Kasumi-1 (cell line): ENCODE measurements around the gene SLC46A2.
A peak's percentile ranks its signal among the peaks of the same experiment; 100 is the strongest.

Experiments
- DNase-seq, 2 experiments: peaks; one replicate each; lab custom pipeline; 2025; lab: John Stamatoyannopoulos, UW

The SLC46A2 gene

GRCh38 chr9:112890106-112891081, at the start of gene SLC46A2:
Gene SLC46A2 (minus strand): TSS chr9:112890876. CDS start chr9:112890681, 195 bp downstream.
- DNase-seq = no peak

- no peak for DNase-seq
Observed at GRCh38 chr9:112939418-112939817, 48.7 kb upstream of the SLC46A2 start.

GRCh38 chr9:112933696-112934095, 43.0 kb upstream of the SLC46A2 start:
- DNase-seq = no peak

- no peak for DNase-seq
Observed at GRCh38 chr9:112925058-112925641, 34.5 kb upstream of the SLC46A2 start.

GRCh38 chr9:112921549-112921948, 30.9 kb upstream of the SLC46A2 start:
- peak; percentile 86 to 90 for DNase-seq

- DNase-seq = no peak
Observed at GRCh38 chr9:112917987-112918362, 27.3 kb upstream of the SLC46A2 start.

- no peak for DNase-seq
Observed at GRCh38 chr9:112917047-112917986, 26.6 kb upstream of the SLC46A2 start.

- no peak for DNase-seq
Observed at GRCh38 chr9:112914524-112914923, 23.8 kb upstream of the SLC46A2 start.

- no peak for DNase-seq
Observed at GRCh38 chr9:112913326-112913725, 22.6 kb upstream of the SLC46A2 start.

GRCh38 chr9:112912636-112913035, 22.0 kb upstream of the SLC46A2 start:
- DNase-seq = no peak

GRCh38 chr9:112911736-112912135, 21.1 kb upstream of the SLC46A2 start:
- no peak for DNase-seq

GRCh38 chr9:112905084-112905483, 14.4 kb upstream of the SLC46A2 start:
- DNase-seq = no peak

- DNase-seq = no peak
Observed at GRCh38 chr9:112900901-112901300, 10.2 kb upstream of the SLC46A2 start.

GRCh38 chr9:112900488-112900887, 9.8 kb upstream of the SLC46A2 start:
- DNase-seq = no peak

- no peak for DNase-seq
Observed at GRCh38 chr9:112898872-112899311, 8.2 kb upstream of the SLC46A2 start.

- no peak for DNase-seq
Observed at GRCh38 chr9:112896131-112896530, 5.5 kb upstream of the SLC46A2 start.

GRCh38 chr9:112894699-112895098, 4.0 kb upstream of the SLC46A2 start:
- DNase-seq = peak; percentile 16 to 28

GRCh38 chr9:112894041-112894440, 3.4 kb upstream of the SLC46A2 start:
- no peak for DNase-seq

- DNase-seq = no peak
Observed at GRCh38 chr9:112892981-112893380, 2.3 kb upstream of the SLC46A2 start.

- DNase-seq = no peak
Observed at GRCh38 chr9:112891521-112891920, 845 bp upstream of the SLC46A2 start.

GRCh38 chr9:112887381-112887780, 3.3 kb downstream of the SLC46A2 start:
- peak; percentile 27 to 32 for DNase-seq

GRCh38 chr9:112886351-112886750, 4.3 kb downstream of the SLC46A2 start:
- DNase-seq = no peak
